Neutrophil (primary cell): ENCODE results near the gene MYO3A.

Experiments used
- H3K27ac ChIP-seq: fragments of 200-600 bp; sonication (generic); 2 replicates; pipeline ENCODE4 v1.5.1; 2016; ENCODE audit warnings: mild to moderate bottlenecking, moderate library complexity
- H3K27me3 ChIP-seq: fragments of 200-600 bp; sonication (generic); 2 replicates; pipeline ENCODE4 v1.6.0; 2016; ENCODE audit warnings: mild to moderate bottlenecking
- H3K36me3 ChIP-seq: fragments of 200-600 bp; sonication (generic); 2 replicates; pipeline ENCODE4 v1.5.1; 2017
- H3K4me1 ChIP-seq, 2 experiments: fragments of 200-600 bp in 1 of 2; sonication (generic) in 1 of 2; 1 replicate in 1 of 2; 2 replicates in 1 of 2; pipeline versions ENCODE4 v1.5.1 to v1.6.1; 2013 to 2016; ENCODE audit warnings: low read depth in 1 of 2, low read length in 1 of 2, mild to moderate bottlenecking in 1 of 2, moderate library complexity in 1 of 2; ENCODE audit not compliant: control insufficient read depth in 1 of 2, insufficient read depth in 1 of 2
- H3K4me3 ChIP-seq, 2 experiments: fragments of 200-600 bp in 1 of 2; sonication (generic) in 1 of 2; 1 replicate in 1 of 2; 2 replicates in 1 of 2; pipeline ENCODE4 v1.5.1; 2013 to 2016; ENCODE audit warnings: low read depth in 1 of 2, low read length in 1 of 2, mild to moderate bottlenecking in 1 of 2, moderate library complexity in 1 of 2
- H3K9me3 ChIP-seq: fragments of 200-600 bp; sonication (generic); 2 replicates; pipeline ENCODE4 v1.5.1; 2016
- CTCF ChIP-seq: fragments of 200-600 bp; sonication (generic); IDR thresholded peaks from 2 replicates; pipeline ENCODE4 v1.5.1; 2016; ENCODE audit warnings: antibody characterized with exemption

MYO3A gene

DNA sequence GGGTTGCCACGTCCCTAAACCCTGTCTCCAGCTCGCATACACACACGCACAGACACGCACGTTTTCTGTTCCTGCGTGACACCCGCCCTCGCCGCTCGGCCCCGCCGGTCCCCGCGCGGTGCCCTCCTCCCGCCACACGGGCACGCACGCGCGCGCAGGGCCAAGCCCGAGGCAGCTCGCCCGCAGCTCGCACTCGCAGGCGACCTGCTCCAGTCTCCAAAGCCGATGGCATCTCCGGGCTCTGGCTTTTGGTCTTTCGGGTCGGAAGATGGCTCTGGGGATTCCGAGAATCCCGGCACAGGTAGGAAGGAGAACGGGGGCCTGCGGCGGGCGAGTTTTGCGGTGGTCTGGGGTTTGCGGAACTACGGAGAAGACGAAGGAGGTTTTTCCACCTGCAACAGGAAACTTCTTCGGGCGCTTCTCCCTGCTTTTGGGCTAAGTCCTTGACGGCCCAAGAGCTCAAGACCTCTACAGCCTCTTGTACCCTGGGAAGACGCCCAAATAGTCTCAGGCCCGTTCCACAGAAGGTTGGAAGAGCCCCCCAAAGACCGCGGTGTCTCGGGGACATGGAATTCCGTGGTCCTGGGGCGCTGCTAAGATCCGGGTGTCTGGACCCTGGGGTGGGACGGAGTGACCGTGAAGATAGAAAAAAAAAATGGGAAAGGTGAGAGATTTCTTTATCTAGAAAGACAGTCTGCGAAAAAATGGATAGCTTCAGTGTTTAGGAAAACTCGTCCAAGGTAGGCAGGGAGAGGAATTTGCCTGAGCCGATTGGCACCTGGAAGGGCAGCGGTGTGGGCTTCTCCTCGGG, 282.8 kb downstream of the MYO3A start, which contains the start of gene GAD2:
Gene GAD2 (plus strand): TSS at position 190 of the 811 bp plus-strand sequence. CDS start 36 bp downstream, at position 226.
- H3K27me3 ChIP-seq: peaks cover 100% of the 10 kb centered on the region
- H3K36me3 ChIP-seq: no peaks in the 10 kb centered on the region
- no peaks in the 10 kb centered on the region for H3K9me3 ChIP-seq
- H3K27ac ChIP-seq: no peak within 1 kb of the TSS
- TF ChIP-seq CTCF: no peak
- no peak within 1 kb of the TSS for H3K4me3 ChIP-seq
- H3K4me1 ChIP-seq: no peaks in the 10 kb centered on the region

GRCh38 chr10:26217396-26218086, 283.5 kb downstream of the MYO3A start:
- Histone ChIP-seq H3K27me3 (peaks cover 100% of the 10 kb centered on the region), H3K9me3 (no peaks in the 10 kb centered on the region), H3K27ac (no peak overlapping the region), H3K4me3 (no peak overlapping the region), H3K36me3 (no peaks in the 10 kb centered on the region), H3K4me1 (no peaks in the 10 kb centered on the region)
- no peak for TF ChIP-seq CTCF

GRCh38 chr10:26219676-26220075, 285.6 kb downstream of the MYO3A start:
- Histone ChIP-seq H3K4me3 (no peak overlapping the region), H3K4me1 (no peaks in the 10 kb centered on the region), H3K36me3 (no peaks in the 10 kb centered on the region), H3K9me3 (no peaks in the 10 kb centered on the region), H3K27me3 (peaks cover 100% of the 10 kb centered on the region), H3K27ac (no peak overlapping the region)
- TF ChIP-seq CTCF: no peak

- no peaks in the 10 kb centered on the region for H3K36me3 ChIP-seq
- H3K27me3 ChIP-seq: peaks cover 100% of the 10 kb centered on the region
- no peak for TF ChIP-seq CTCF
- H3K4me1 ChIP-seq: no peaks in the 10 kb centered on the region
- H3K9me3 ChIP-seq: no peaks in the 10 kb centered on the region
- no peak overlapping the region for H3K4me3 ChIP-seq
- H3K27ac ChIP-seq: no peak overlapping the region
Observed at GRCh38 chr10:26220901-26221300, 286.9 kb downstream of the MYO3A start.

GRCh38 chr10:26221541-26221940, 287.5 kb downstream of the MYO3A start:
- no peaks in the 10 kb centered on the region for H3K36me3 ChIP-seq

More at GRCh38 chr10:26221541-26221940, 287.5 kb downstream of the MYO3A start:
- no peaks in the 10 kb centered on the region for H3K9me3 ChIP-seq
- H3K27me3 ChIP-seq: peaks cover 100% of the 10 kb centered on the region
- no peak overlapping the region for H3K4me3 ChIP-seq
- TF ChIP-seq CTCF: no peak
- no peak overlapping the region for H3K27ac ChIP-seq
- no peaks in the 10 kb centered on the region for H3K4me1 ChIP-seq
